K562 (cell line): ENCODE data around the gene HOXC10. TPM values are rescaled to one million over a fixed set of nuclear protein-coding genes. Genes with fewer than 3 reads are reported as not detected.
A peak's percentile ranks its signal among the peaks of the same experiment; 100 is the strongest.

ENCODE experiments used
- ATAC-seq: fragments of 200-7000 bp; cut with Tn5 transposase; 3 replicates; pipeline ENCODE4 v1.9.1; 2020; ENCODE audit warnings: moderate library complexity
- BruUV-seq: library from RNA; stranded (reverse); fragments of 400-500 nt; replicated peaks from 2 replicates; lab custom pipeline; 2021; lab: Mats Ljungman, UMichigan
- CTCF ChIA-PET: fragments of 300-600 bp; formaldehyde crosslinking; extraction: SDS; loops from one replicate; lab custom pipeline; 2021; ENCODE audit warnings: low intra/inter-chr PET ratio; lab: Yijun Ruan, JAX
- POLR2A ChIA-PET: fragments of 300-600, 350-650 bp; sonication (Branson Sonifier 250); formaldehyde crosslinking; extraction: SDS; loops from one replicate; lab custom pipeline; 2021; ENCODE audit warnings: antibody characterized with exemption, inconsistent platforms; lab: Yijun Ruan, JAX
- DNase-seq, 4 experiments: peaks; one replicate each; pipeline versions ENCODE4 v3.0.0 to v3.0.0-alpha.2; 2011 to 2018; ENCODE audit warnings: low spot score in 3 of 4, mixed read lengths in 3 of 4; ENCODE audit errors: extremely low read depth in 1 of 4
- FAIRE-seq: peaks from 2 replicates; lab custom pipeline; 2011; peaks lifted over from hg19 to GRCh38; lab: Jason Lieb, UNC
- H2AFZ ChIP-seq: 2 replicates; pipeline ENCODE4 v1.6.0; 2011; ENCODE audit warnings: low read depth, low read length, control low read depth, inconsistent platforms
- H3K27ac ChIP-seq: fragments of 200-600 bp; 3 replicates; pipeline ENCODE4 v1.8.0; 2011; ENCODE audit warnings: low read depth, mild to moderate bottlenecking, control low read depth, inconsistent platforms, low read length, moderate library complexity, mixed read lengths; ENCODE audit errors: extremely low read depth
- H3K27me3 ChIP-seq, 2 experiments: fragments of 300-600 bp in 1 of 2; 2 replicates in 1 of 2; 3 replicates in 1 of 2; pipeline versions ENCODE4 v1.6.0 to v1.8.0; 2011; ENCODE audit warnings: inconsistent platforms in 2 of 2, low read length in 2 of 2, mild to moderate bottlenecking in 1 of 2, mixed read lengths in 1 of 2, moderate library complexity in 1 of 2; ENCODE audit not compliant: control insufficient read depth in 2 of 2, insufficient read depth in 2 of 2
- H3K36me3 ChIP-seq: fragments of 300-600 bp; 3 replicates; pipeline ENCODE4 v1.8.0; 2011; ENCODE audit warnings: mild to moderate bottlenecking, low read length, inconsistent platforms; ENCODE audit not compliant: control insufficient read depth, insufficient read depth
- H3K4me1 ChIP-seq, 2 experiments: fragments of 200-600 bp in 1 of 2; replicated peaks in 1 of 2; 2 replicates in 1 of 2; 3 replicates in 1 of 2; pipeline versions ENCODE4 v1.5.1 to v1.8.0; 2011; ENCODE audit warnings: inconsistent platforms in 2 of 2, low read length in 2 of 2, mild to moderate bottlenecking in 1 of 2, mixed read lengths in 1 of 2, moderate library complexity in 1 of 2; ENCODE audit not compliant: control insufficient read depth in 2 of 2, insufficient read depth in 2 of 2
- H3K4me2 ChIP-seq: 2 replicates; pipeline ENCODE4 v1.6.1; 2011; ENCODE audit warnings: low read length, control low read depth, inconsistent platforms, mixed read lengths; ENCODE audit not compliant: insufficient read depth
- H3K4me3 ChIP-seq: fragments of 200-600 bp; sonication (generic), shearing (Covaris generic); 2 replicates; pipeline ENCODE4 v1.5.1; 2016; ENCODE audit warnings: control low read depth, inconsistent platforms
- H3K79me2 ChIP-seq: fragments of 200-600 bp; 3 replicates; pipeline ENCODE4 v1.8.0; 2011; ENCODE audit warnings: low read length, inconsistent platforms; ENCODE audit not compliant: control insufficient read depth, insufficient read depth
- H3K9ac ChIP-seq, 2 experiments: 2 replicates each; pipeline versions ENCODE4 v1.6.0 to v1.6.1; 2011; ENCODE audit warnings: low read depth in 2 of 2, low read length in 2 of 2, control low read depth in 1 of 2, inconsistent platforms in 1 of 2, mild to moderate bottlenecking in 1 of 2, mixed read lengths in 1 of 2; ENCODE audit not compliant: insufficient read depth in 1 of 2
- H3K9me1 ChIP-seq: one replicate; pipeline ENCODE4 v1.6.0; 2011; ENCODE audit warnings: inconsistent platforms, mild to moderate bottlenecking, low read length, moderate library complexity; ENCODE audit not compliant: control insufficient read depth, insufficient read depth
- H3K9me3 ChIP-seq: replicated peaks from 2 replicates; pipeline ENCODE4 v1.5.1; 2011; ENCODE audit warnings: low read depth, low read length, inconsistent platforms; ENCODE audit not compliant: control insufficient read depth, insufficient read depth
- H4K20me1 ChIP-seq: replicated peaks from 2 replicates; pipeline ENCODE4 v1.6.1; 2011; ENCODE audit warnings: low read length, inconsistent platforms, mixed read lengths; ENCODE audit not compliant: control insufficient read depth, insufficient read depth
- CBX2 ChIP-seq: fragments of 200-600 bp; sonication (generic); IDR thresholded peaks from one replicate; pipeline ENCODE4 v1.6.1; 2012; ENCODE audit warnings: mild to moderate bottlenecking, low read length, inconsistent platforms; ENCODE audit not compliant: insufficient read depth, poor library complexity, severe bottlenecking
- RAD21 ChIP-seq, 2 experiments: fragments of 250-450 bp in 1 of 2; fragments of 450-650 bp in 1 of 2; sonication (Bioruptor Pico) in 1 of 2; formaldehyde crosslinking in 1 of 2; IDR thresholded peaks in 1 of 2; conservative IDR thresholded peaks in 1 of 2; 2 replicates each; pipeline versions ENCODE4 v1.4.0 to v1.8.0; 2020 to 2022; ENCODE audit warnings: mild to moderate bottlenecking in 2 of 2, moderate library complexity in 1 of 2
- SMC3 ChIP-seq: conservative IDR thresholded peaks from 2 replicates; pipeline ENCODE4 v1.6.1; 2011; ENCODE audit warnings: low read depth, low read length, improper control_type of control experiment; ENCODE audit not compliant: insufficient read depth
- TGIF2 ChIP-seq: sonication (generic); formaldehyde crosslinking; IDR thresholded peaks from 2 replicates; pipeline ENCODE4 v1.8.1; 2022; ENCODE audit warnings: mild to moderate bottlenecking, missing genetic modification reagents, moderate library complexity
- ZBTB7A ChIP-seq: IDR thresholded peaks from 2 replicates; pipeline ENCODE4 v1.6.1; 2011; ENCODE audit warnings: low read depth, mild to moderate bottlenecking, low read length, moderate library complexity, borderline replicate concordance; ENCODE audit not compliant: control insufficient read depth
- WGBS: fragments of 100-300 bp; shearing (Covaris generic); methylation state at CpG from one replicate; pipeline ENCODE4 v1.1.6; 2016; ENCODE audit warnings: low coverage, mixed read lengths; ENCODE audit not compliant: insufficient coverage; ENCODE audit errors: missing lambda C conversion rate; 5-methylcytosine and 5-hydroxymethylcytosine counted together
- in situ Hi-C: fragments of 300-500 bp; cut with MboI; formaldehyde crosslinking; loops from 4 replicates; pipeline ENCODE4 v1.15.0; 2018; ENCODE audit warnings: inconsistent platforms, mixed read lengths
- intact Hi-C: fragments of 100-400 bp; cut with micrococcal nuclease; formaldehyde crosslinking; loops from 2 replicates; pipeline ENCODE4 v1.14.2; 2022
- polyA plus RNA-seq, 8 experiments: library from polyadenylated mRNA; depleted of rRNA in 4 of 8; stranded (reverse) in 5 of 8; unstranded in 3 of 8; fragments of >200 nt; fragmentation: Nextera tagmentation in 2 of 8; fragmentation: Illumina TruSeq in 1 of 8; extraction: Ambion mirVana in 2 of 8; extraction: Trizol in 1 of 8; gene quantifications; 2 replicates each; pipeline versions ENCODE4 v1.2.1 to v1.2.3, GENCODE V29; 2011 to 2014; ENCODE audit warnings: inconsistent platforms in 1 of 8, missing spikeins in 1 of 8
- total RNA-seq, 7 experiments: library from RNA; depleted of rRNA in 6 of 7; stranded (reverse); fragments of >200 nt in 6 of 7; fragmentation: Illumina TruSeq in 2 of 7; extraction: Trizol in 2 of 7; gene quantifications; 2 replicates each; pipeline versions ENCODE4 v1.2.1 to v1.2.3, GENCODE V29; 2011 to 2021; ENCODE audit warnings: low replicate concordance in 1 of 7
- TF ChIP-seq, protein P1 (sequence below), 2 experiments: fragments of 450-650 bp; formaldehyde crosslinking in 1 of 2; IDR thresholded peaks; 2 replicates each; pipeline versions ENCODE4 v1.4.0 to v1.6.1; 2014 to 2020; ENCODE audit warnings: mild to moderate bottlenecking in 2 of 2, borderline replicate concordance in 1 of 2, low read depth in 1 of 2
- TF ChIP-seq, protein P2 (sequence below): sonication (generic); formaldehyde crosslinking; IDR thresholded peaks from 2 replicates; pipeline ENCODE4 v1.8.0; 2022; ENCODE audit warnings: missing genetic modification reagents, mild to moderate bottlenecking, borderline replicate concordance

The HOXC10 gene
- total and polyA plus RNA-seq, 9 of the 15 experiments (the other 6 are each of a cell fraction or from before 2014, with no cell fraction given), result 0.13 to 0.77 (median 0.35) TPM; not detected in 2

DNA sequence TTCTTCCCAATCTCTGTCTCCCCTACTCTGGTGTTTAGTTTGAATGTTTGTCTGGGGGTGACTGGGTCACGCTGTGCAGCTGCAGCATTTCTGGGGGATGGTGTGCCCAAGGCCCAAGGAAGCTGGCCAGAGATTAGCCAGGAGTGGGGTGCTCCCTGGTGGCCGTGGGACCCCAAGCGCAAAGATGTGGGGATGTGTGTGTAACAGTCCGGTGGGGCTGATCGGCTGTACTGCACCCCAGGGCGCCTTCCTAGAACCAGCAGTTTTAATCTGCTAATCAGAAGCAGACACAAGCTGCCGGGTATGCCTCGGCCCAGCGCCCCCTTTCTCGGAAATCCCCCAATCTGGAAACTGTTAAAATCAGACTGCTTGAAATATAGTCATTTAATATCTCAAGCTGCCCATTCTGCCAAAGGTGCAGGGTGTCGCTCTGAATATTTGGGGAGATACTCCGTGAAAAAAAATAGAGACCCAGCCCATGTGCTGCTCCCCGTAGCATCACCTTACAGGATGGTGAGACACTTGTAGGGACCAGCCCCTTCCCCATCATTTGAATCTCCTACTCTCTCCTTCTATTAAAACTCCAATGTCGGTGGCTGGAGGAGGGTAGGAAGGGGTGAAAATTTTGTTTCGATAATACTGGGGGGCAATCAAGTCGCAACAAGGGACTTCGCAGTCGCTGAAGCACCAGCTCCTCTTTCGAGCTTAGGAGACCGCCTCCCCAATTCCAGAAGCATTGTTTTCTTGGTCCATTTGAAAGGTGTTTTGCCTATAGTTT, 19.3 kb downstream of the HOXC10 start:
- FAIRE-seq (peak; percentile 66), DNase-seq (peak in 2 of 4 experiments; percentile 60 to 72), ATAC-seq (peak; percentile 26)
- Histone ChIP-seq H3K27ac (no peak overlapping the region), H3K9ac (peak overlapping the region in 1 of 2 experiments; percentile 61; a peak in 1 of 4 replicates), H2AFZ (no peak overlapping the region), H3K27me3 (no peaks in the 10 kb centered on the region), H3K79me2 (peaks cover 19% of the 10 kb centered on the region), H4K20me1 (no peaks in the 10 kb centered on the region; the same call in 1 of the 2 replicates), H3K36me3 (no peaks in the 10 kb centered on the region), H3K4me1 (peaks cover 21 to 55% of the 10 kb centered on the region in 2 experiments), H3K9me3 (no peaks in the 10 kb centered on the region), H3K4me2 (no peak overlapping the region), H3K4me3 (no peak overlapping the region), H3K9me1 (no peaks in the 10 kb centered on the region)
- intact Hi-C loops (loop anchor here (2.0 kb wide), 1 partner anchor 19 kb away; the partner anchor contains the start of gene HOXC10), in situ Hi-C loops (no loop called here)
- CTCF ChIA-PET, result interaction anchor here (1.0 to 3.0 kb wide), 5 partner anchors 18 to 211 kb away, joined by 3 to 42 read pairs (median 17); partner anchors contain the start of gene HOXC10
- no TSS peak for BruUV-seq
- 23% methylated on average over 20 of the region's 20 CpGs for WGBS
- POLR2A ChIA-PET, result interaction anchor here (0.6 to 1.9 kb wide), 3 partner anchors 197 to 423 kb away, joined by 3 to 8 read pairs (median 4); no protein-coding TSS in a partner anchor
- TF ChIP-seq, protein P1, sequence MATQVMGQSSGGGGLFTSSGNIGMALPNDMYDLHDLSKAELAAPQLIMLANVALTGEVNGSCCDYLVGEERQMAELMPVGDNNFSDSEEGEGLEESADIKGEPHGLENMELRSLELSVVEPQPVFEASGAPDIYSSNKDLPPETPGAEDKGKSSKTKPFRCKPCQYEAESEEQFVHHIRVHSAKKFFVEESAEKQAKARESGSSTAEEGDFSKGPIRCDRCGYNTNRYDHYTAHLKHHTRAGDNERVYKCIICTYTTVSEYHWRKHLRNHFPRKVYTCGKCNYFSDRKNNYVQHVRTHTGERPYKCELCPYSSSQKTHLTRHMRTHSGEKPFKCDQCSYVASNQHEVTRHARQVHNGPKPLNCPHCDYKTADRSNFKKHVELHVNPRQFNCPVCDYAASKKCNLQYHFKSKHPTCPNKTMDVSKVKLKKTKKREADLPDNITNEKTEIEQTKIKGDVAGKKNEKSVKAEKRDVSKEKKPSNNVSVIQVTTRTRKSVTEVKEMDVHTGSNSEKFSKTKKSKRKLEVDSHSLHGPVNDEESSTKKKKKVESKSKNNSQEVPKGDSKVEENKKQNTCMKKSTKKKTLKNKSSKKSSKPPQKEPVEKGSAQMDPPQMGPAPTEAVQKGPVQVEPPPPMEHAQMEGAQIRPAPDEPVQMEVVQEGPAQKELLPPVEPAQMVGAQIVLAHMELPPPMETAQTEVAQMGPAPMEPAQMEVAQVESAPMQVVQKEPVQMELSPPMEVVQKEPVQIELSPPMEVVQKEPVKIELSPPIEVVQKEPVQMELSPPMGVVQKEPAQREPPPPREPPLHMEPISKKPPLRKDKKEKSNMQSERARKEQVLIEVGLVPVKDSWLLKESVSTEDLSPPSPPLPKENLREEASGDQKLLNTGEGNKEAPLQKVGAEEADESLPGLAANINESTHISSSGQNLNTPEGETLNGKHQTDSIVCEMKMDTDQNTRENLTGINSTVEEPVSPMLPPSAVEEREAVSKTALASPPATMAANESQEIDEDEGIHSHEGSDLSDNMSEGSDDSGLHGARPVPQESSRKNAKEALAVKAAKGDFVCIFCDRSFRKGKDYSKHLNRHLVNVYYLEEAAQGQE (IDR thresholded peaks at IDR 0.05; ENCODE audit: borderline replicate concordance), result peak; percentile 56
- TF ChIP-seq, protein P1 (CRISPR knock-in tag; IDR thresholded peaks at IDR 0.05; ENCODE audit: low read depth), result no peak
- peak; percentile 43 to 60 for TF ChIP-seq RAD21 (CRISPR knock-in tag; conservative IDR thresholded peaks at IDR 0.05 in 1 of 2, IDR thresholded peaks at IDR 0.05 in 1 of 2)
- peak; percentile 39; the same call in 1 of the 2 replicates for TF ChIP-seq SMC3
- no peak for TF ChIP-seq TGIF2
- no peak for TF ChIP-seq CBX2
- peak; percentile 47; the same call in 1 of the 2 replicates for TF ChIP-seq ZBTB7A
- TF ChIP-seq, protein P2, sequence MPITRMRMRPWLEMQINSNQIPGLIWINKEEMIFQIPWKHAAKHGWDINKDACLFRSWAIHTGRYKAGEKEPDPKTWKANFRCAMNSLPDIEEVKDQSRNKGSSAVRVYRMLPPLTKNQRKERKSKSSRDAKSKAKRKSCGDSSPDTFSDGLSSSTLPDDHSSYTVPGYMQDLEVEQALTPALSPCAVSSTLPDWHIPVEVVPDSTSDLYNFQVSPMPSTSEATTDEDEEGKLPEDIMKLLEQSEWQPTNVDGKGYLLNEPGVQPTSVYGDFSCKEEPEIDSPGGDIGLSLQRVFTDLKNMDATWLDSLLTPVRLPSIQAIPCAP, result no peak
